Measurements from ENCODE around the gene PLA2G4E. TPM values are rescaled to one million over a fixed set of nuclear protein-coding genes. Genes with fewer than 3 reads are reported as not detected.

Gene PLA2G4E
- total RNA-seq, 6 experiments from 2014 or later: not detected

- no peaks in the 10 kb centered on the region for H3K36me3 ChIP-seq
- DNase-seq (peak in 1 of 3 donors; percentile 44), ATAC-seq (peak; percentile 8 to 72 (median 64))
- intact Hi-C loops (cut with DNase I): no loop called here
- WGBS (ENCODE audit: insufficient coverage, low coverage, low lambda C conversion rate, missing lambda C conversion rate): 22% methylated on average over 1 of the region's 2 CpGs
- H3K27me3 ChIP-seq: no peaks in the 10 kb centered on the region
- no peak overlapping the region for H3K27ac ChIP-seq
- no peak for TF ChIP-seq POLR2A (IDR thresholded peaks at IDR 0.05)
- TF ChIP-seq CTCF (IDR thresholded peaks at IDR 0.05): no peak
- no peak overlapping the region for H3K4me3 ChIP-seq
- no peaks in the 10 kb centered on the region for H3K9me3 ChIP-seq
- H3K4me1 ChIP-seq: no peaks in the 10 kb centered on the region
Measured at GRCh38 chr15:42012241-42012640, 8.6 kb downstream of the PLA2G4E start.

GRCh38 chr15:42011074-42011473 lies 9.8 kb downstream of the PLA2G4E start:
- no peak for ATAC-seq
- TF ChIP-seq CTCF (IDR thresholded peaks at IDR 0.05) (no peak), POLR2A (IDR thresholded peaks at IDR 0.05) (no peak)
- H3K4me3 ChIP-seq: no peak overlapping the region
- no peak overlapping the region for H3K27ac ChIP-seq
- intact Hi-C loops (cut with DNase I): no loop called here
- peak in 1 of 3 donors; percentile 25 for DNase-seq
- no peaks in the 10 kb centered on the region for H3K4me1 ChIP-seq
- H3K36me3 ChIP-seq: no peaks in the 10 kb centered on the region
- no peaks in the 10 kb centered on the region for H3K27me3 ChIP-seq
- WGBS (ENCODE audit: insufficient coverage, low coverage, low lambda C conversion rate, missing lambda C conversion rate): 56% methylated on average over 5 of the region's 7 CpGs
- H3K9me3 ChIP-seq: no peaks in the 10 kb centered on the region

GRCh38 chr15:42010434-42010833 lies 10.4 kb downstream of the PLA2G4E start:
- ATAC-seq (peak in 2 of 4 donors; percentile 11 to 81), DNase-seq (no peak)
- H3K27ac ChIP-seq: no peak overlapping the region
- TF ChIP-seq CTCF (IDR thresholded peaks at IDR 0.05) (no peak), POLR2A (IDR thresholded peaks at IDR 0.05) (no peak)
- no peak overlapping the region for H3K4me3 ChIP-seq
- no peaks in the 10 kb centered on the region for H3K4me1 ChIP-seq
- no peaks in the 10 kb centered on the region for H3K36me3 ChIP-seq
- 0% methylated on average over 1 of the region's 1 CpG for WGBS (ENCODE audit: insufficient coverage, low coverage, low lambda C conversion rate, missing lambda C conversion rate)
- intact Hi-C loops (cut with DNase I): no loop called here
- H3K27me3 ChIP-seq: no peaks in the 10 kb centered on the region
- no peaks in the 10 kb centered on the region for H3K9me3 ChIP-seq

GRCh38 chr15:42009474-42009873 lies 11.4 kb downstream of the PLA2G4E start:
- 67% methylated on average over 5 of the region's 5 CpGs for WGBS (ENCODE audit: insufficient coverage, low coverage, low lambda C conversion rate, missing lambda C conversion rate)
- intact Hi-C loops (cut with DNase I): no loop called here
- Histone ChIP-seq H3K4me3 (no peak overlapping the region), H3K27me3 (no peaks in the 10 kb centered on the region), H3K4me1 (no peaks in the 10 kb centered on the region), H3K27ac (no peak overlapping the region), H3K9me3 (no peaks in the 10 kb centered on the region), H3K36me3 (no peaks in the 10 kb centered on the region)
- ATAC-seq (no peak), DNase-seq (peak in 1 of 3 donors; percentile 17)
- TF ChIP-seq CTCF (IDR thresholded peaks at IDR 0.05): no peak
- no peak for TF ChIP-seq POLR2A (IDR thresholded peaks at IDR 0.05)

GRCh38 chr15:42009022-42009421 lies 11.8 kb downstream of the PLA2G4E start:
- no peaks in the 10 kb centered on the region for H3K27me3 ChIP-seq
- H3K4me1 ChIP-seq: no peaks in the 10 kb centered on the region
- ATAC-seq (no peak), DNase-seq (no peak)
- H3K27ac ChIP-seq: no peak overlapping the region
- TF ChIP-seq POLR2A (IDR thresholded peaks at IDR 0.05) (no peak), CTCF (IDR thresholded peaks at IDR 0.05) (no peak)
- H3K4me3 ChIP-seq: no peak overlapping the region
- intact Hi-C loops (cut with DNase I): no loop called here
- H3K36me3 ChIP-seq: no peaks in the 10 kb centered on the region
- H3K9me3 ChIP-seq: no peaks in the 10 kb centered on the region

Data from right lobe of liver (tissue), 6 donors.